HepG2 (cell line): Measurements from ENCODE around the gene TRAPPC3. TPM values are rescaled to one million over a fixed set of nuclear protein-coding genes. Genes with fewer than 3 reads are reported as not detected.

ENCODE experiments used
- ARHGAP35 ChIP-seq: sonication (generic); formaldehyde crosslinking; IDR thresholded peaks from 2 replicates; pipeline ENCODE4 v1.9.0; 2022; ENCODE audit warnings: mild to moderate bottlenecking, inconsistent platforms, moderate library complexity, missing genetic modification reagents, borderline replicate concordance
- FOXC1 ChIP-seq: sonication (generic); formaldehyde crosslinking; IDR thresholded peaks from 2 replicates; pipeline ENCODE4 v1.8.0; 2022; ENCODE audit warnings: mild to moderate bottlenecking, missing genetic modification reagents, borderline replicate concordance
- HDAC2 ChIP-seq: sonication (generic); formaldehyde crosslinking; IDR thresholded peaks from 2 replicates; pipeline ENCODE4 v1.4.0; 2020; ENCODE audit warnings: missing genetic modification reagents
- NFYC ChIP-seq: IDR thresholded peaks from 2 replicates; pipeline ENCODE4 v1.6.1; 2016; ENCODE audit warnings: missing genetic modification reagents, missing compliant biosample characterization
- ZBTB33 ChIP-seq: sonication (generic); formaldehyde crosslinking; IDR thresholded peaks from 2 replicates; pipeline ENCODE4 v1.4.0; 2020; ENCODE audit warnings: missing genetic modification reagents
- ZNF576 ChIP-seq: sonication (generic); formaldehyde crosslinking; IDR thresholded peaks from 2 replicates; pipeline ENCODE4 v1.4.0; 2020; ENCODE audit warnings: mild to moderate bottlenecking, missing genetic modification reagents
- ZNF687 ChIP-seq: sonication (generic); formaldehyde crosslinking; IDR thresholded peaks from 2 replicates; pipeline ENCODE4 v1.5.1; 2020; ENCODE audit warnings: mild to moderate bottlenecking, missing genetic modification reagents, moderate library complexity
- polyA plus RNA-seq, 8 experiments: library from polyadenylated mRNA; depleted of rRNA in 3 of 8; stranded (reverse) in 7 of 8; unstranded in 1 of 8; fragments of >200 nt; fragmentation: Illumina TruSeq in 4 of 8; extraction: Trizol in 4 of 8; gene quantifications; 2 replicates each; pipeline versions ENCODE4 v1.2.1 to v1.2.3, GENCODE V29; 2011 to 2016; ENCODE audit warnings: low read depth in 4 of 8, missing spikeins in 1 of 8, mixed read lengths in 1 of 8; ENCODE audit not compliant: insufficient read depth in 1 of 8
- total RNA-seq, 5 experiments: library from RNA; depleted of rRNA; stranded (reverse); fragments of >200 nt; fragmentation: Illumina TruSeq; extraction: Trizol; gene quantifications; 2 replicates each; pipeline ENCODE4 v1.2.3, GENCODE V29; 2016; ENCODE audit warnings: low read depth in 1 of 5
- TF ChIP-seq, protein P1 (sequence below): sonication (generic); formaldehyde crosslinking; IDR thresholded peaks from 2 replicates; pipeline ENCODE4 v1.4.0; 2020; ENCODE audit warnings: mild to moderate bottlenecking, missing genetic modification reagents
- TF ChIP-seq, protein P2 (sequence below): fragments of 450-650 bp; IDR thresholded peaks from 2 replicates; pipeline ENCODE4 v1.6.1; 2017; ENCODE audit warnings: mild to moderate bottlenecking
- TF ChIP-seq, protein P3 (sequence below): sonication (generic); formaldehyde crosslinking; IDR thresholded peaks from 2 replicates; pipeline ENCODE4 v1.5.0; 2020; ENCODE audit warnings: mild to moderate bottlenecking, missing genetic modification reagents, borderline replicate concordance

TRAPPC3 gene
- total and polyA plus RNA-seq, 2 of the 13 experiments (the other 11 are each of a cell fraction or from before 2014, with no cell fraction given) = 53.7 to 62.4 TPM

DNA sequence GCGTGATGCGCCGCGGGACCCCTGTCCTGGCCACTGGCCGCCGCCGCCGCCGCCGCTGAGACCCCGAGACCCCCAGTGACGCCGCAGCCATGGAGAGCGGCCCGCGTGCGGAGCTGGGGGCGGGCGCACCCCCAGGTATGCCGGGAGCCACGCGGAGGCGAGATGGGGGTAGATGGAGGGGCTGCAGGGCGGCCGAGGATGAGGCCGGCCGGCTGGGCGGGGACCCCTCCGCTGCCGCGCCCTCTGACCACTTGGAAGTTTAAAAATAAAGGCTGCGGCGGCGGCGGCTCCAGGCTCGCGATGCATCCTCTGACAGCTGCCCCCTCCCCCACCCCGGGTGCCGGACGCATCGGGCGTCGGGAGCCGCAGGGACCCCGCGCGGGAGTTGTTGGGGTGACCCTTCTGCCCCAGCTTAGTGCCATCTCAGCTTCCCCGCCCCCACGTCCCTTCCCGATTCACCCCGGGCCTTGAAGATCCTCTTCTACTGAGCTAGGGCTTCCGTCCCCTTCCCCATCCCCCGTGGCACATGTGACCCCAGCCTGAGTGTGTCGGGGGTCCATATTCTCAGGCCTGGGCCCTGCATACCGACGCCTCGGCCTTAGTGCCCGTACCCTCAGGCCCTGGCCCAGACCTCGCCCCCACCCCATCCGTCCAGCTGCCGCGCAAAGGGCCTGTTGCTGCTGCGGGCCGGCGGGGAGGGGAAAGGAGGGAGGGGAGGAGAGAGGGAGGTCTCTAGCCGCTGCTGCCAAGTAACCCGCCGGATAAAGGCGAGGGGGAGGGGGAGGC, 7.2 kb upstream of the TRAPPC3 start (continued):
- TF ChIP-seq ZNF687 (peak; percentile 72), HDAC2 (CRISPR knock-in tag) (0 out of 2 replicates have a peak, but pooled peaks have one; percentile 13), ARHGAP35 (no peak), NFYC (no peak), FOXC1 (no peak), ZBTB33 (CRISPR knock-in tag) (no peak), ZNF576 (CRISPR knock-in tag) (no peak)
- TF ChIP-seq, protein P1, sequence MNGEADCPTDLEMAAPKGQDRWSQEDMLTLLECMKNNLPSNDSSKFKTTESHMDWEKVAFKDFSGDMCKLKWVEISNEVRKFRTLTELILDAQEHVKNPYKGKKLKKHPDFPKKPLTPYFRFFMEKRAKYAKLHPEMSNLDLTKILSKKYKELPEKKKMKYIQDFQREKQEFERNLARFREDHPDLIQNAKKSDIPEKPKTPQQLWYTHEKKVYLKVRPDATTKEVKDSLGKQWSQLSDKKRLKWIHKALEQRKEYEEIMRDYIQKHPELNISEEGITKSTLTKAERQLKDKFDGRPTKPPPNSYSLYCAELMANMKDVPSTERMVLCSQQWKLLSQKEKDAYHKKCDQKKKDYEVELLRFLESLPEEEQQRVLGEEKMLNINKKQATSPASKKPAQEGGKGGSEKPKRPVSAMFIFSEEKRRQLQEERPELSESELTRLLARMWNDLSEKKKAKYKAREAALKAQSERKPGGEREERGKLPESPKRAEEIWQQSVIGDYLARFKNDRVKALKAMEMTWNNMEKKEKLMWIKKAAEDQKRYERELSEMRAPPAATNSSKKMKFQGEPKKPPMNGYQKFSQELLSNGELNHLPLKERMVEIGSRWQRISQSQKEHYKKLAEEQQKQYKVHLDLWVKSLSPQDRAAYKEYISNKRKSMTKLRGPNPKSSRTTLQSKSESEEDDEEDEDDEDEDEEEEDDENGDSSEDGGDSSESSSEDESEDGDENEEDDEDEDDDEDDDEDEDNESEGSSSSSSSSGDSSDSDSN (CRISPR knock-in tag) = no peak; the same call in none of the 2 replicates
- TF ChIP-seq, protein P2, sequence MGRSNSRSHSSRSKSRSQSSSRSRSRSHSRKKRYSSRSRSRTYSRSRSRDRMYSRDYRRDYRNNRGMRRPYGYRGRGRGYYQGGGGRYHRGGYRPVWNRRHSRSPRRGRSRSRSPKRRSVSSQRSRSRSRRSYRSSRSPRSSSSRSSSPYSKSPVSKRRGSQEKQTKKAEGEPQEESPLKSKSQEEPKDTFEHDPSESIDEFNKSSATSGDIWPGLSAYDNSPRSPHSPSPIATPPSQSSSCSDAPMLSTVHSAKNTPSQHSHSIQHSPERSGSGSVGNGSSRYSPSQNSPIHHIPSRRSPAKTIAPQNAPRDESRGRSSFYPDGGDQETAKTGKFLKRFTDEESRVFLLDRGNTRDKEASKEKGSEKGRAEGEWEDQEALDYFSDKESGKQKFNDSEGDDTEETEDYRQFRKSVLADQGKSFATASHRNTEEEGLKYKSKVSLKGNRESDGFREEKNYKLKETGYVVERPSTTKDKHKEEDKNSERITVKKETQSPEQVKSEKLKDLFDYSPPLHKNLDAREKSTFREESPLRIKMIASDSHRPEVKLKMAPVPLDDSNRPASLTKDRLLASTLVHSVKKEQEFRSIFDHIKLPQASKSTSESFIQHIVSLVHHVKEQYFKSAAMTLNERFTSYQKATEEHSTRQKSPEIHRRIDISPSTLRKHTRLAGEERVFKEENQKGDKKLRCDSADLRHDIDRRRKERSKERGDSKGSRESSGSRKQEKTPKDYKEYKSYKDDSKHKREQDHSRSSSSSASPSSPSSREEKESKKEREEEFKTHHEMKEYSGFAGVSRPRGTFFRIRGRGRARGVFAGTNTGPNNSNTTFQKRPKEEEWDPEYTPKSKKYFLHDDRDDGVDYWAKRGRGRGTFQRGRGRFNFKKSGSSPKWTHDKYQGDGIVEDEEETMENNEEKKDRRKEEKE = no peak
- TF ChIP-seq, protein P3, sequence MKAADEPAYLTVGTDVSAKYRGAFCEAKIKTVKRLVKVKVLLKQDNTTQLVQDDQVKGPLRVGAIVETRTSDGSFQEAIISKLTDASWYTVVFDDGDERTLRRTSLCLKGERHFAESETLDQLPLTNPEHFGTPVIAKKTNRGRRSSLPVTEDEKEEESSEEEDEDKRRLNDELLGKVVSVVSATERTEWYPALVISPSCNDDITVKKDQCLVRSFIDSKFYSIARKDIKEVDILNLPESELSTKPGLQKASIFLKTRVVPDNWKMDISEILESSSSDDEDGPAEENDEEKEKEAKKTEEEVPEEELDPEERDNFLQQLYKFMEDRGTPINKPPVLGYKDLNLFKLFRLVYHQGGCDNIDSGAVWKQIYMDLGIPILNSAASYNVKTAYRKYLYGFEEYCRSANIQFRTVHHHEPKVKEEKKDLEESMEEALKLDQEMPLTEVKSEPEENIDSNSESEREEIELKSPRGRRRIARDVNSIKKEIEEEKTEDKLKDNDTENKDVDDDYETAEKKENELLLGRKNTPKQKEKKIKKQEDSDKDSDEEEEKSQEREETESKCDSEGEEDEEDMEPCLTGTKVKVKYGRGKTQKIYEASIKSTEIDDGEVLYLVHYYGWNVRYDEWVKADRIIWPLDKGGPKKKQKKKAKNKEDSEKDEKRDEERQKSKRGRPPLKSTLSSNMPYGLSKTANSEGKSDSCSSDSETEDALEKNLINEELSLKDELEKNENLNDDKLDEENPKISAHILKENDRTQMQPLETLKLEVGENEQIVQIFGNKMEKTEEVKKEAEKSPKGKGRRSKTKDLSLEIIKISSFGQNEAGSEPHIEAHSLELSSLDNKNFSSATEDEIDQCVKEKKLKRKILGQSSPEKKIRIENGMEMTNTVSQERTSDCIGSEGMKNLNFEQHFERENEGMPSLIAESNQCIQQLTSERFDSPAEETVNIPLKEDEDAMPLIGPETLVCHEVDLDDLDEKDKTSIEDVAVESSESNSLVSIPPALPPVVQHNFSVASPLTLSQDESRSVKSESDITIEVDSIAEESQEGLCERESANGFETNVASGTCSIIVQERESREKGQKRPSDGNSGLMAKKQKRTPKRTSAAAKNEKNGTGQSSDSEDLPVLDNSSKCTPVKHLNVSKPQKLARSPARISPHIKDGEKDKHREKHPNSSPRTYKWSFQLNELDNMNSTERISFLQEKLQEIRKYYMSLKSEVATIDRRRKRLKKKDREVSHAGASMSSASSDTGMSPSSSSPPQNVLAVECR (CRISPR knock-in tag) = peak; percentile 38; the same call in 1 of the 2 replicates
